AG09319 (cell line): ENCODE measurements around the gene GAS2L1.

Experiments used
- DNase-seq: peaks from one replicate; pipeline ENCODE4 v3.0.0-alpha.2; 2010; ENCODE audit warnings: low read depth; ENCODE audit errors: extremely low read depth
- CTCF ChIP-seq: IDR thresholded peaks from 2 replicates; pipeline ENCODE4 v1.5.1; 2011; ENCODE audit warnings: low read depth, mild to moderate bottlenecking, inconsistent platforms, low read length, moderate library complexity

The GAS2L1 gene

GRCh38 chr22:29306175-29306834 lies at the start of gene GAS2L1:
Gene GAS2L1, plus strand, starts transcription at chr22:29306650. Its CDS starts 1,456 bp downstream, at chr22:29308106.
- peak; percentile 65 for TF ChIP-seq CTCF
- peak; percentile 47 for DNase-seq

DNA sequence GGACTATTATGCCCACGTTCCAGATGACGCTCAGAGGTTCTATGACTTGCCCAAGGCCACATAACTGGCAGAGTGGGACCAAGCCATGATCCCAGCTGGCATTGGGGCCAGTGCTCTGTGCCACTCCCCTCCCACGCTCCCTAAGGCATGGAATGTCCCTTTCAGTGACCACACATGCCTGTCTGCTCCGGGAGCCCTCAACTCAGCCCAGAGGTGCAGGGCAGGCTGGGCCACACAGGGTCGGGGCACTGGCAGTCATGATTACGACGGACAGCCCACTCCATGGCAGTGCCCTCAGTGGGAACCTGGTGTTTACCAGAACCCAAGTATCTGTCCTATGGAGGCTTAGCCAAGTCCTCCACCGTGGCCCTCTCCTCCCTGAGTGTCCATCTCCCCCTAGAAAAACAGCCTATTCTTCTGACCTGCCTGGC lies 48.7 kb upstream of the GAS2L1 start:
- DNase-seq, result no peak
- TF ChIP-seq CTCF, result no peak

GRCh38 chr22:29258407-29259252 lies 47.8 kb upstream of the GAS2L1 start:
- TF ChIP-seq CTCF, result no peak
- no peak for DNase-seq

- no peak; the same call in 1 of the 2 replicates for TF ChIP-seq CTCF
- DNase-seq, result no peak
Measured at GRCh38 chr22:29259253-29259899, 47.1 kb upstream of the GAS2L1 start.

DNA sequence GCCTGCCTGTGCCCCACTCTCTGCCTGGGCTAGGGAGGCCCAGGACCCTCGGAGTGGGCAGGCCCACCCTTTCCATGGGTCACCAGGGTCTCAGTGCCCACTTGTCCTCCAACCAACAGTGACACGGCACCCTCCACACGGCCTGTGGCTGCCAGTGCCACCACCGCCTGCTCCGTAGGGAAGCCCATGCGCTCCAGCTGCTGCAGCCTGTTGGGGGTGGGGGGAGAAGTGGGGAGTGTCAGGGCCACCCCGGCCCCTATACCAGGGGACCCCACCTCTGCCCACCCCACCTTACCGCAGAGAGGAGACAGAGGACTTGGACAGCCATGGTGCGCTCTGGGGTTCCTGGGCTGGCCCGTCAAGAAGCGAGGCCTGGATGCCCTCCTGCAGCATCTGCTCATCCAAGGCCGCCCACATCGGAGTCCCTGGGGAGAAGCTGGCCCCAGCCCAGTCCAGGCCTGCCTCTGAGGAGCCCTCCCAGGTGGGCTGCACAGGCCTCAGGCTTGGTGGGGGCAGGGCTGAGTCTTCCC lies 46.4 kb upstream of the GAS2L1 start:
- DNase-seq, result no peak
- no peak for TF ChIP-seq CTCF

DNA sequence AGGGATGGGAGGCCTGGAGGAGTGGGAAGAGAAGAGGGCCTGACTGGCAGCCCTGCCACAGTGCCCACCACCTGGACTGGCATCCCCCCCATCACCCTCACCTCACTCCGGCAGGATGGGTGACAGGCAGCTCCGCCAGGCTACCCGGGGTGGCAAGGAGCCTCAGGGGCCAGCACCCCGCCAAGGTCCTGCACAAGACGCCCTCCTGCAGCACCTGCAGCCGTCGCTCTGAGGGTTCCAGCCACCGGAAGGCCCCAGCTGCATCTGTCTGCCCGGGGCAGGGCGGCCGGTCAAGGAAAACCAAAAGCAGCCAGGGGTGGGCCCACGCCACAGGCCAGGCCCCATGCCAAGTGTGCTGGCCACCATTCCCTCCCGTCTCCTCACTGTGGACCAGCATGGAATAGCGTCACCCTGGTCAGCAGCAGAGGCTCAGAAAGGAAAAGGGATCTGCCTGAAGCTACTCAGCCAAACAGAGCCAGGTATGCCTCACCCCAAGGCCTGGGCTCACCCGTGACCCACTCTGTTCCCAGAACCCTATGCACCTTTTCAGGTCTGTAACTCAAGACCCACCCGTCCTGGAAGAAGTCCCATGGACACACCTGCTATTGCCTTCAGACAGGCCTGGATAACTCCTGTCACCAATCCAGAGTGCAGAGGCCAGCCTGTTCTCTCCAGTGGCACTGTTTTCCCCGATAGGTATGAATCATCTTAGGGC lies 45.7 kb upstream of the GAS2L1 start:
- no peak for DNase-seq

More for the DNA sequence above, 45.7 kb upstream of the GAS2L1 start:
- TF ChIP-seq CTCF, result no peak
